NB4 (cell line): ENCODE data around the gene LDB3.

ENCODE experiments used
- CTCF ChIP-seq: IDR thresholded peaks from one replicate; pipeline ENCODE4 v1.5.1; 2012; ENCODE audit warnings: low read depth, low read length
- POLR2A ChIP-seq: IDR thresholded peaks from 2 replicates; pipeline ENCODE4 v1.6.1; 2011; ENCODE audit warnings: mild to moderate bottlenecking; ENCODE audit not compliant: insufficient read length; ENCODE audit errors: extremely low read depth

GRCh38 chr10:86757113-86757972 lies 89.0 kb downstream of the LDB3 start:
- TF ChIP-seq CTCF (no peak), POLR2A (no peak)
